Ishikawa (cell line): ENCODE data around the gene LILRB2.

ENCODE experiments used
- CREB1 ChIP-seq: IDR thresholded peaks from 2 replicates; pipeline ENCODE4 v1.6.1; 2012; ENCODE audit warnings: low read depth
- MAX ChIP-seq: IDR thresholded peaks from 2 replicates; pipeline ENCODE4 v1.6.1; 2012
- RAD21 ChIP-seq: IDR thresholded peaks from 2 replicates; pipeline ENCODE4 v1.6.1; 2012; ENCODE audit warnings: low read depth
- TAF1 ChIP-seq: IDR thresholded peaks from 2 replicates; pipeline ENCODE4 v1.6.1; 2012; ENCODE audit warnings: low read depth, mild to moderate bottlenecking
- USF1 ChIP-seq: IDR thresholded peaks from 2 replicates; pipeline ENCODE4 v1.6.1; 2012

DNA sequence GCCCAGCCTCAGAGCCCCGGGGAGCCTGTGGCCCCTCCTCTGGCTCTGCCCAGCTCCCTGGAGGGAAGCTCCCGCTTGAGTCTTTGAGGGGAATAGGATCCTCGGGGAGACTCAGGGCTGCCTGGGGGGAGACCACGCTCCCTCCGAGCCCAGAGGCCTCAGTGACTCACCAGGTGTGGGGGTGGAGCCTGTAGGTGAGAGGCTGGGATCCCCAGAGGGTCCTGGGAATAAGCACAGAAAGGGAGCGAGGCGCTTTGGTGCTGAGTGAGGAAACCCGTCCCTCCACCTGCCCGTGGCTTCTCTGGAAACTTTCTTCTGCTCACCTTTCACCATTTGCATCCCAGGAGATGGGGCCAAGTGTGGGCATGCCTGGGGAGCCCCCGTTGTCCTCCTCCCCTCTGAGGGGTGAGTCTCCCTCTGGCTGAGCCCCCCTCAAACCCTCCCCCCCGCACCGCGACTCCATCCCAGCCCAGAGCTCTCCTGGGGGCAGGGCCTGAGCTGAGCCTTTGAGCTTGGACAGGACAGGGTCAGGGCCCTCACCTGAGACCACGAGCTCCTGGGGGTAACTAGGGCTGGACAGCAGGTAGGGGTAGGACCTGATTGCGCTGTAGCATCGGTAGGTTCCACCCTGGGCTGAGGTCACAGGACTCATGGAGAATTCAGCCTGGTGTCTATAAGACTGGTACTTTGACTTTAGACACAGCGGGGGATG, 26.6 kb downstream of the LILRB2 start:
- TF ChIP-seq USF1 (no peak), RAD21 (no peak), MAX (no peak), CREB1 (no peak), TAF1 (no peak)
